ENCODE data around the gene MYOG. TPM values are rescaled to one million over a fixed set of nuclear protein-coding genes. Genes with fewer than 3 reads are reported as not detected.

Gene MYOG
- total RNA-seq, 1 donor: not detected

DNA sequence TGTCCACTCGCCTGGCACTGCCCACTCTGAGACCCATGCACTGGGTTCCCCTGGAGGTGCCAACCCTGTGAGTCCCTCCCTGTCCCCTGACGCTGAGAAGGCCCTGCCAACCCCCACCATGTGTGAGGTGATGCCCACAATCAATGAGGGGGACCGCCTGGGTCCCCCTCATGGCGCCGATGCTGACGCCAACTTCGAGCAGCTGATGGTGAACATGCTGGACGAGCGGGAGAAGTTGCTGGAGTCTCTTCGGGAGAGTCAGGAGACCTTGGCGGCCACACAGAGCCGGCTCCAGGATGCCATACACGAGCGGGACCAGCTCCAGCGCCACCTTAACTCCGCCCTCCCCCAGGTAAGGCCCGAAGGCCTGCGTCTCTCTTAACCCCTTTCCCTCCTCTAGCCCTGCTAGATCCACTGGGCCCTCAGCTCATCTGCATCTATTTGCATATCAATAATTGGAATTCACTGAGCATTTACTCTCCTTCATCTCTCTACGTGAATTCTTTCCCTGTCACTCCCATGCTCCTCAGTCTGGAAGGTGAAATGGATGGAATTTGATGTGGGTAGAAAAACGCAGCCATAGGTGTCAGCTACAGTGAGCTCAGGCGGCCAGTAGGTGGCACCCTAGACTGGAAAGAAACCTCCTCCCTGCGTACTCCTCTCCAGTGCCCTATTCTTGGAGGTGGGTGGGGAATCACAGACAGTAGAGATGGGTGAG lies 46.8 kb downstream of the MYOG start:
- no peak overlapping the region for H3K4me3 ChIP-seq (ENCODE audit: low read depth, low read length)
- DNase-seq (ENCODE audit: low read depth): peak; percentile 71
- TF ChIP-seq, protein P1, sequence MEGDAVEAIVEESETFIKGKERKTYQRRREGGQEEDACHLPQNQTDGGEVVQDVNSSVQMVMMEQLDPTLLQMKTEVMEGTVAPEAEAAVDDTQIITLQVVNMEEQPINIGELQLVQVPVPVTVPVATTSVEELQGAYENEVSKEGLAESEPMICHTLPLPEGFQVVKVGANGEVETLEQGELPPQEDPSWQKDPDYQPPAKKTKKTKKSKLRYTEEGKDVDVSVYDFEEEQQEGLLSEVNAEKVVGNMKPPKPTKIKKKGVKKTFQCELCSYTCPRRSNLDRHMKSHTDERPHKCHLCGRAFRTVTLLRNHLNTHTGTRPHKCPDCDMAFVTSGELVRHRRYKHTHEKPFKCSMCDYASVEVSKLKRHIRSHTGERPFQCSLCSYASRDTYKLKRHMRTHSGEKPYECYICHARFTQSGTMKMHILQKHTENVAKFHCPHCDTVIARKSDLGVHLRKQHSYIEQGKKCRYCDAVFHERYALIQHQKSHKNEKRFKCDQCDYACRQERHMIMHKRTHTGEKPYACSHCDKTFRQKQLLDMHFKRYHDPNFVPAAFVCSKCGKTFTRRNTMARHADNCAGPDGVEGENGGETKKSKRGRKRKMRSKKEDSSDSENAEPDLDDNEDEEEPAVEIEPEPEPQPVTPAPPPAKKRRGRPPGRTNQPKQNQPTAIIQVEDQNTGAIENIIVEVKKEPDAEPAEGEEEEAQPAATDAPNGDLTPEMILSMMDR (IDR thresholded peaks at IDR 0.05; ENCODE audit: insufficient read depth, low read length): peak; percentile 89

DNA sequence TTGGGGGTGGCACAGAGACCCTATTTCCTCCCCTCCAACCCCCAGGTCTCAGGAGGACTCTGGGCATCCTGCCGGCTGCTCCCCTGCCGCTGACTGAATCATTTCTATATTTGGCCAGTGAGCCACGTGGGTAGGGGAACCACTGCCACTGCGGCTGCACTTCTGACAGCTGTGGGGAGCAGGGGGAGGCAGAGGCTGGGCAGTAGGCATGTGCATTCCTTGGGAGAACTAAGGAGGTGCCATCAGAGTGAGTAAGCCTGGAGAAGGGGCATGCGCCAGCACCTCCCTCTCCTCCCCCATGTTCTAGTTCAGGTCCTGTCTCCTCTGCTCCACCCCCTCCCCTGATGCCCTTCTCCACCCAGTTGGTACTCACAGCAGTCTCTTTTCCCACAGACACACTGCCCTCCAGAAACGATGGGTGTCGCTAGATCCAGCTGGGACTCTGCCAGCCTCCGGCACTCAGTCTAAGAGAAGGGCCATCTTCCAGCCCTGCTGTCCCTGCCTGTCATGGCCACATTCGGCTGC lies 47.5 kb downstream of the MYOG start:
- TF ChIP-seq, protein P1 (IDR thresholded peaks at IDR 0.05; ENCODE audit: insufficient read depth, low read length): peak; percentile 9
- DNase-seq (ENCODE audit: low read depth): peak; percentile 74

DNA sequence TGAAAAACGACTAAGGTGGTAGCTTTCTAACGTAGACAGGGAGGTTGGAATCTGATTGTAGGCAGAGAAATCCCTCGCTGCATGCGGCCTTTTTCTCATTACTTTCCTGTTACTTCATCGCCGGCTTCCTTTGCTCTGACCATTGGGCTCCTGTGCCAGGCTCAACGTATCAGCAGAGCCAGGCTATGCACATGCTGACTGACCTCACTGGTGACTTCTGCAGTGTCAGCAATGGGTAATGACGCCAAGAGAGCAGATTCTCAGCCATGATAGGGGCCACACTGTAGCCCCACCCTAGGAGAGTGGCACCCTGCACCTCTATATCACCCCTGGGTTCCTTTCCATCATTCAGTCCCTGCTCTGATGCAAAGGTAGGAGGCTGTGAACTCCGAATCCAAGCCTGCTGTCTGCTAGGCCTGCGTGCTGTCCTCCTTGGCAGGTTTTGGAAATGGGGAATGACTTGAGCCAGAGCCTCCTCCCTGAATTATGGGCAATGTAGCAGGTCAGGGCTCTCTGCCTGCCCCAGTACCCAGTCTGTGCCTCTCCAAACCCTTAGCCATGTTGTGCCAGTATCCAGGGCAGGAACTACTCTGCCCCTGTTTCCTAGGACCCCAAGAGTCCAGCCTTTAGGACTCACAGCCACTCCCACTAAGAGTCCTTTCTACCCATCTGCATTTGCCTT lies 48.2 kb downstream of the MYOG start:
- TF ChIP-seq, protein P1 (IDR thresholded peaks at IDR 0.05; ENCODE audit: insufficient read depth, low read length): no peak
- no peak overlapping the region for H3K4me3 ChIP-seq (ENCODE audit: low read depth, low read length)
- no peak for DNase-seq (ENCODE audit: low read depth)

More for the DNA sequence above, 47.5 kb downstream of the MYOG start:
- no peak overlapping the region for H3K4me3 ChIP-seq (ENCODE audit: low read depth, low read length)

DNA sequence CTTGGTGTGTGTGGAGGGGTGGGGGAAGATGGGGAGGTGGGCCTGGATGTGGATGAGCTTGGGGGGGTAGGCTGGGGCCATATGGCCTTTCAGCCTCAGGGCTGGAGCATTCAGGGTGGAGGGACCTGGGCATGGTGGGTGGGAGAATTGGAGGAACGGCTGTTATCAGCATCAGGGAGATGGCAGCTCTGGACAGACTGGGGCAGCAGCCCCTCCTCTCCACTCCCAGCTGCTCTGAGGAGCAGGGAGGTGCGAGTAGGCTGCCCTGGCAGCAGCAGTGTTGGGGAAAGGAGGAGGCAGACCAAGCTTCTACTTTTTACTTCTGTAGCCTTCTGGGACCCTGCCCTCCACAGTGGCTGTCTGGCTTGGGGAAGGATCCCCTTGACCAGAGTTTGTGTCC lies 49.3 kb downstream of the MYOG start:
- H3K4me3 ChIP-seq (ENCODE audit: low read depth, low read length): no peak overlapping the region
- TF ChIP-seq, protein P1 (IDR thresholded peaks at IDR 0.05; ENCODE audit: insufficient read depth, low read length): no peak
- DNase-seq (ENCODE audit: low read depth): no peak

DNA sequence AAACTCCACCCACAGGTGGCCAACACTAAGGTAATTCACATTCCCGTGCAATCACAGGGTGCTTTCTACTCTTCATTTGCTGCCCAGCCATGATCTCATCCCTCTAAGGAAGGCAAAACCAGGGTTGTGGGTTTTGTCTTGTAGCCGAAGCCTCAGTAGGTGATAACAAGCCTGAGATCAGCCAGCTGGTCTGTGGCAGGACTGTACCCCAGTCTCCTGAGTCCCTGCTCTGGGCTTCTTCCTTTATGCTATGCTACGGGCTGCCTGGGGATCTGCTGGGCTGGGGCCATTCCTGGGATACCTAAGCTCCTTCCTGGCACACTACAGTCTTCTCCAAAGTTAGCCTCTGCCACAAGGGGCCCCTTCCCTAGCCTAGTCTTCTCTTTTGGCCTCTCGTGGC lies 49.7 kb downstream of the MYOG start:
- TF ChIP-seq, protein P1 (IDR thresholded peaks at IDR 0.05; ENCODE audit: insufficient read depth, low read length): no peak
- DNase-seq (ENCODE audit: low read depth): no peak
- H3K4me3 ChIP-seq (ENCODE audit: low read depth, low read length): no peak overlapping the region

DNA sequence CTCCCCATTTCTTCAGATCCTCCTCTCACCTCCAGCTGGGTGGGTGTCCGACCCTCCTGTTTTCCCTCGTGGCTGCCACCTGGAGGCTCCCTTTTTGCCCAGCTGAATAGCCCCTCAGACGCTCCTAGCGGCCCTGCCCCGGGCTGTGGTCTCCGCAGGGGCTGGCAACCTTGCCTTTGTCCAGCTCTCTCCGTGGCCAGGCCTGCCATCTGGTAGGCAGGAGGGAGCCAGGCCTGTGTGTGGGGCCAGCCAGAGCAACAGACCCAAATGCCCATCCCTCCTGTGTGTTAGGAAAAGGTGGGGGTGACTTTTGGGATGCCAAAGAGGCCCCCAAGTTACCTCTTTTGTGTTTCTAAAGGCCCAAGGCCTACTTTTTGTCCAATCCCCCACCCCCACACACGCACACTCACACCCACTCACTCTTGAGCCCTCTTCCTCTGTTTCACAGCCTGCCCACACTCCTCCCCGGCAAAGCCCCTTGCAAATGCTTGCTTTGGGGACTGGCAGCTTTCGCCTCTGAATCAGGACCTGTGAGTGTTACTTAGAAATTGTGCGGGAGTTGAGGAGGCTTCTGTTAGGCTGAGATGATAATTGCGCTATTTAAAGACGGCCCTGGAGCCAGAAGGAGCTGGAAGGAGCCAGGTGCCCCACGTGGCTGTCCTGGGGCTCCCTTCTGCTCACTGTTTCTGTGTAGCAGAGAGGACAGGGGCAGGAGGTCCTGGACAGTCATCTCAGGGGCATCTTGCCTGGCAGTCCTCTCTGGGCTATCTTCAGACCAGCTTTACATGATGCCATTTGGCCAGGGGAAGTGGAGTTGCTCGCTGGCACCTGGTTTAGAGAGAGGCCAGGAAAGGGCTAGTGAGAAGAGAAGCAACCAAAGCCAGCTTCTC lies 50.5 kb downstream of the MYOG start:
- TF ChIP-seq, protein P1 (IDR thresholded peaks at IDR 0.05; ENCODE audit: insufficient read depth, low read length): no peak
- no peak for DNase-seq (ENCODE audit: low read depth)
- H3K4me3 ChIP-seq (ENCODE audit: low read depth, low read length): no peak overlapping the region

Data from fibroblast of the aortic adventitia (primary cell).